Measurements from ENCODE around the gene CD79A.

Gene CD79A

GRCh38 chr19:41876847-41877832 is at the start of gene CD79A:
Gene CD79A, plus strand, starts transcription at chr19:41877279. Its CDS starts 26 bp downstream, at chr19:41877305.
- DNase-seq (ENCODE audit: low spot score), result no peak

GRCh38 chr19:41837981-41838708 is 38.9 kb upstream of the CD79A start:
- no peak for DNase-seq (ENCODE audit: low spot score)

DNA sequence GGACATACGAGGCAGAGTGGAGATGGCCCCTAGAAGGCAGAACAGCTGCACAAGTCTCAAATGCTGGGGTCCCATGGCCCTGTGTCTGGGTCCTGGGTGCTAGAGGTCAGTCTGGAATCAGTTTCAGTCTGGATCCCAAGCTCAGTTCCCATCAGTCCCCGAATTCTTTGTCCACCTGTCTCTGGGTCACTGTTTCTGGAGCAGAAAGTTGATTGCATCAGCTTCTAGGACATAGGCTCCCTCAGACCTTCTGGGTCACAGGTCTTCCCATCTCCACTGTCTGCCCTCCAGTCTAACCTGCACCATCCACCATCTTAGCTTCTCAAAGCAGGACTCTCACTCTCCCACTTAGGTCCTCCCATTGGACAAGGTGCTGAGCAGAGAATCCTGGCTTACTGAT is 37.9 kb upstream of the CD79A start:
- no peak for DNase-seq (ENCODE audit: low spot score)

DNA sequence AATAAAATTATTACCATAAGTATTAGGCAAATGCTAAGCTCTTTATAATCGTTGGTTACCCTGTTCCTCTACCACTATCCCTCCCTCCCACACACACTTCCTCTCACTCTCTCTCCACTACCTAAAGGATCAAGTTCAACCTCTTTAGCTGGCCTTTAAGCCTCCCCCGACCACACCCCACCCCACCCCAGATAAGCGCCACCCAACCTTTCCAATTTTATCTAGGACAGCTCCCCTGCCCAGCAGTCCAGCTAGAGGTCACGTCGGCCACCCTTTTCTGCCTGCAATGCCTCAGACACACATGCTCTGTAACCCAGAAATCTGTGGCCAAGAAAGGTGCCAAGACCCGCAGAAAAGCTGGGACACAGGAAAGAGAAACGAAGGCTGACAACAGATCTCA is 33.7 kb upstream of the CD79A start:
- no peak for DNase-seq (ENCODE audit: low spot score)

DNA sequence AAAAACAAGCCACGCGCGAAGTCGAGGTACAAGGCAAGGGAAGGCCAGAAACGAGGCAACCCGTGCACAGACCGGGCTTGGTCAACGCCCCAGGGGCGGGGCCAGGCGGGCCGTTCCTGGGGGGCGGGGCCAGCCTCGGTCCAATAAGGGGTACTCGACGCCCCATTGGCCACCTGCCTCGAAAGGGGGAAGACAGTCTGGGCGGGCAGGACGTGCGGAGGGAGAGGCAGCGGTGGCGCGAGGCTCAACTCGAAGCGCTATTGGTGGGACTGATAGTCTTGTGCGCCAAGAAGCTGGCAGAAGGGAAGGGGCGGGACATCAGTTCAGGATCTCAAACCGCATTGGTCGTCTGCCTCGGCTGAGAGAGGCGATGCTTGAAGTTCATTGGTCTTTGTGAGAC is 32.5 kb upstream of the CD79A start, which contains the start of gene LYPD4:
LYPD4 (minus strand) TSS at position 83 of the 400 bp plus-strand sequence. CDS start 5,398 bp downstream, outside the sequence.
- DNase-seq (ENCODE audit: low spot score), result no peak

DNA sequence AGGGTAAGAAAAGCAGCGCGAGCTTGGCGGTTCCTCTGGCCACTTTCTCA is 32.3 kb upstream of the CD79A start, which contains the start of gene DMRTC2:
DMRTC2 (plus strand) TSS at position 42 of the 50 bp plus-strand sequence. CDS start 2,387 bp downstream, outside the sequence.
- no peak for DNase-seq (ENCODE audit: low spot score)

DNA sequence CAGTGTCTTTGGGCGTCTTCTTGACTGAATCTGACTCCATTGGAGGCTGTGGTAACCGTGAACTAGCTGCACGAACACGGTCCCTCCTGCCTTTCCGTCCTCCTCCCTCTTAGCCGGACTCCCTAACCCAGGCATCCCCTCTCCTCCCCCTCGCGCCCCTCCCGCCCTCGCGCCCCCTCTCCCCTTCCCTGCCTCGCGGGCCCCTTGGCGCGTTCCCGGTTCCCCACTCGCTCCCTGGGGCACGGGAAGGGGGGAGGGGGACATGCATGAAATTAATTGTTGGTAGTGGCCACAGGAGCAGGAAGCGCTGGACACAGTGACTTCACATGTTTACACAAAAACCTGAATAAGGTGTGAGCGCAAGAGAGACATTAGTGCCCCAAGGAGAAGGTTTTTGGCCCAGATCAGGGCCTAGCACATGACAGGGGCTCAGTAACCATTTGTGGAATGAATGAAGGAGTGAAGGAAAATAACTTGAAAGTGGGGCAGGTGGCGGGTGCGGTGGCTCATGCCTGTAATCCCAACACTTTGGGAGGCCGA is 32.0 kb upstream of the CD79A start:
- no peak for DNase-seq (ENCODE audit: low spot score)

DNA sequence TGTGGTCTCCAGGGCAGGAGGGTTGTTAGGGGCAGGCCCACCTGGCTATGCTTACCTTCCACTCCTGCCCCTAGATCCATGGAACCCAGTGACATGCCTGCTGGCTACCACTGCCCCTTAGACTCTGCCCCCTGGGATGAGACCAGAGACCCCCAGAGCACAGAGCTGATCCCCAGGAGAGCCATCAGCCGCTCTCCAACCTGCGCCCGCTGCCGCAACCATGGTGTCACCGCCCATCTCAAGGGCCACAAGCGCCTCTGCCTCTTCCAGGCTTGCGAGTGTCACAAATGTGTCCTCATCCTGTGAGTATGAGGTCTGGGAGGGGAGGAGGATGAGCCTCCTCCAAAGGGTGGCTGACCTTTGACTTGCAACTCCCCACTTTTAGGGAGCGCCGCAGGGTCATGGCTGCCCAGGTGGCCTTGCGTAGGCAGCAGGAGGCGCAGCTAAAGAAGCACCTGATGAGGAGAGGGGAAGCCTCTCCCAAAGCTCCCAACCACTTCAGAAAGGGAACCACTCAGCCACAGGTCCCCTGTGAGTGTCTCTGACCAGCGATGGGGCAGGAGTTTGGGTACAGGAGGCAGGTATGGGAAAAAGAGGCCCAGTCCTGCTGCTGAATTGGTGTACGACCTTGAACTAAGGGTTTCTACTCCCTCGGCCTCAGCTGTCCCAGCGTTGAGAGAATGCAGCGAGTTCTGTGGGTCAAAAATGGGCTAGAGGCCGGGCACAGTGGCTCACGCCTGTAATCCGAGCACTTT is 29.6 kb upstream of the CD79A start:
- DNase-seq (ENCODE audit: low spot score), result no peak

- DNase-seq (ENCODE audit: low spot score), result no peak
Measured at GRCh38 chr19:41848666-41849065, 28.4 kb upstream of the CD79A start.

GRCh38 chr19:41849067-41849466 is 28.0 kb upstream of the CD79A start:
- no peak for DNase-seq (ENCODE audit: low spot score)

DNA sequence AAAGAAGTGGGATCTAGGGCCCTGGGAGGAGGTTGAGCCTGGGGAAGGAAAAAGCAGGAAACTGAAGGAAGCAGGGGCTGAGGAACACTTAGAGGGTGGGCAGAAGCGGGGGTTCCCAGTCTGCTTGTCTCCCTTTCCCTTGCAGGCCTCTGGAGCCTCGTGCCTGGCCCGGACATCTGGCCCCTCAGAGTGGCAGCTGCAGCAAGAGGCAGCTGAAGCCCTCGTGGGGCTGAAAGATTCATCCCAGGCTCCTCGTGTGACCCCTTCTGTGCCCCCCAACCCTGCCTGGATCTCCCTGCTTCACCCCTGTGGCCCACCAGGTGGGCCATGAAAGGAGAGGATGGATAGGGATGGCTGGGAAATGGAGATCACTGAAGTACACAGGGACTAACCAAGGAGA is 26.7 kb upstream of the CD79A start:
- no peak for DNase-seq (ENCODE audit: low spot score)

- DNase-seq (ENCODE audit: low spot score), result no peak
Measured at GRCh38 chr19:41851456-41851855, 25.6 kb upstream of the CD79A start.

- DNase-seq (ENCODE audit: low spot score), result no peak
Measured at GRCh38 chr19:41853344-41853743, 23.7 kb upstream of the CD79A start.

- DNase-seq (ENCODE audit: low spot score), result no peak
Measured at GRCh38 chr19:41853768-41854167, 23.3 kb upstream of the CD79A start.

DNA sequence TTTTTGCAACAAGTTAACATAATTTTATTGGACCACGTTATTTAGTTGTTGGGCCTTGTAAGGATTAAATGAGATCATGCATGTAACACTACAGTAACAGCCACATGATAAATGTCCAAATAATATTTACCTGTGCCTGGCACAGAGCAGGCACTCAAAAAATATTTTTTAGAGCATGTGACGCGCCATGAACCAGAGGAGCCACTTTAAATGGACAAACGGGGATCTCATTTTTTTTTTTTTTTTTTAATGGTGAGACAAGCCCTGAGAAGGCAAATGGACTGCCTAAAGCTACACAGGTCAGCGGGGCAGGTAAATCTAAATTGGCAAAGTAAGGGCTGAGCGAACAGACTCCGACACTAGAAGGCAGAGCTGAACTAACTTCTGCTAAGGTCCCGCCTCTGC is 17.9 kb upstream of the CD79A start:
- DNase-seq (ENCODE audit: low spot score), result no peak

- peak; percentile 97 for DNase-seq (ENCODE audit: low spot score)
Measured at GRCh38 chr19:41859618-41860418, 17.3 kb upstream of the CD79A start, which contains the start of gene RPS19. Gene RPS19, plus strand, starts transcription at chr19:41860255. Its CDS starts 520 bp downstream, at chr19:41860775.

GRCh38 chr19:41860419-41861115 is 16.5 kb upstream of the CD79A start:
- DNase-seq (ENCODE audit: low spot score), result no peak

- DNase-seq (ENCODE audit: low spot score), result no peak
Measured at GRCh38 chr19:41861116-41861768, 15.8 kb upstream of the CD79A start.

GRCh38 chr19:41861846-41862245 is 15.2 kb upstream of the CD79A start:
- DNase-seq (ENCODE audit: low spot score), result no peak

DNA sequence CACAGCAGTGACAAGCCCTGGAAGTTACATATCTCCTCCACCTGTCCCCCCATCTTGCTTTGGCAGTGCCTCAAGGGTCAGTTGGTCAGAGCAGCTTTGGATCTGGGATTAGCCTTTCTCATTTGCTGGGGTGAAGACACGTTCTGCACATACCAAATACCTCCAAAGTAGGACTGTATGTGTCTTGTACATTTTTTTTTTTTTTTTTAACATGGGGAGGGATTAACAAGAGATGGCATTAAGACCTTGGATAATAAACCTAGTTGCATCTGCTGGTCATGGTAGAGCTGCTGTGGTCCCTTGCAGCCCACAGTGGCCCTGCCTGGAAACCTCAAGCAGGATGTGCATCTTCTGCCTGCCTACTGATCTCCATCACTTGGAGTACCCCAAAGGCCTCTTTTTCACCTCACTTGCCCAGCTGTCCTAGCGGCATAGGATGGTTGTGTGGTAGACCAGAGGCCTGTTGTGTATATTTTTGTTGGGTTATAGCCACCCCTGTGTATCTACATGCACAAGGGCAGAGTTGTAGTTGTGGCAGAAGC is 14.6 kb upstream of the CD79A start:
- no peak for DNase-seq (ENCODE audit: low spot score)

Measured in hepatic stellate cell (primary cell).